Thyroid gland (tissue), 4 donors: ENCODE data around the gene CCNJL.

ENCODE experiments used
- POLR2A ChIP-seq, 2 donors: fragments of 450-650 bp; IDR thresholded peaks; one replicate each; pipeline ENCODE4 v1.6.1; 2017; ENCODE audit warnings: antibody characterized with exemption in 2 of 2, mild to moderate bottlenecking in 2 of 2, moderate library complexity in 1 of 2
- TF ChIP-seq, protein P1 (sequence below), 6 experiments: fragments of 200-600 bp in 3 of 6; fragments of 450-650 bp in 3 of 6; sonication (generic) in 3 of 6; IDR thresholded peaks; one replicate each; pipeline ENCODE4 v1.5.1; 2016 to 2019; ENCODE audit warnings: antibody characterized with exemption in 6 of 6, mild to moderate bottlenecking in 2 of 6, inconsistent platforms in 1 of 6, moderate library complexity in 1 of 6

DNA sequence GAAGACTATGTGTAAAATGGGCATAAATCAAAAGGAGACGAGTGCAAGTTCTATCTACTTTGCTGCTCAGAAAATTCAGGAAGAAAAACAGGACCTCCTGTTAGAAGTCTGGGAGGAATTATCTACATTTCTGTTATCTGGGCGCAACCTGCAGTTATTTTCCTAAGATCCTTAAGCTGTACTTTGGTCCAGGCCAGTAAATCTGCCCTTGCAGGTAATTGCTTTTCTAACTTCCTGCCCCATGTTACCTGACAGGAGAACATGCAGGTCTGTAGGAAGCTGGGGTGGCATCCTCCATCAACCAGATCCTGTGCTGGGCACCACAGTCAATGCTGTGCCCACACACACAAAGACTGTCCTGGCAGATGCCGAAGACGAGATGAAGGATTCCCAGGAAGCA, 5.7 kb downstream of the CCNJL start:
- TF ChIP-seq, protein P1, sequence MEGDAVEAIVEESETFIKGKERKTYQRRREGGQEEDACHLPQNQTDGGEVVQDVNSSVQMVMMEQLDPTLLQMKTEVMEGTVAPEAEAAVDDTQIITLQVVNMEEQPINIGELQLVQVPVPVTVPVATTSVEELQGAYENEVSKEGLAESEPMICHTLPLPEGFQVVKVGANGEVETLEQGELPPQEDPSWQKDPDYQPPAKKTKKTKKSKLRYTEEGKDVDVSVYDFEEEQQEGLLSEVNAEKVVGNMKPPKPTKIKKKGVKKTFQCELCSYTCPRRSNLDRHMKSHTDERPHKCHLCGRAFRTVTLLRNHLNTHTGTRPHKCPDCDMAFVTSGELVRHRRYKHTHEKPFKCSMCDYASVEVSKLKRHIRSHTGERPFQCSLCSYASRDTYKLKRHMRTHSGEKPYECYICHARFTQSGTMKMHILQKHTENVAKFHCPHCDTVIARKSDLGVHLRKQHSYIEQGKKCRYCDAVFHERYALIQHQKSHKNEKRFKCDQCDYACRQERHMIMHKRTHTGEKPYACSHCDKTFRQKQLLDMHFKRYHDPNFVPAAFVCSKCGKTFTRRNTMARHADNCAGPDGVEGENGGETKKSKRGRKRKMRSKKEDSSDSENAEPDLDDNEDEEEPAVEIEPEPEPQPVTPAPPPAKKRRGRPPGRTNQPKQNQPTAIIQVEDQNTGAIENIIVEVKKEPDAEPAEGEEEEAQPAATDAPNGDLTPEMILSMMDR (IDR thresholded peaks at IDR 0.05) = no peak
- no peak for TF ChIP-seq POLR2A (IDR thresholded peaks at IDR 0.05)
